Measurements from ENCODE around the gene MED15. TPM values are rescaled to one million over a fixed set of nuclear protein-coding genes. Genes with fewer than 3 reads are reported as not detected.

The MED15 gene
- total and polyA plus RNA-seq, 12 donors: 22.5 to 203 (median 82.2) TPM

GRCh38 chr22:20561882-20562281 lies 54.5 kb downstream of the MED15 start:
- TF ChIP-seq POLR2A (IDR thresholded peaks at IDR 0.05): no peak
- no peak for TF ChIP-seq CTCF (IDR thresholded peaks at IDR 0.05)
- intact Hi-C loops (cut with DNase I): loop anchor here in 1 of 2 donors (10.0 kb wide), 2 partner anchors 47 to 137 kb away; no protein-coding TSS in a partner anchor
- Histone ChIP-seq H3K4me3 (no peak overlapping the region), H3K9me3 (replicated peaks in 1 of 3) (no peaks in the 10 kb centered on the region), H3K27me3 (no peaks in the 10 kb centered on the region), H3K36me3 (replicated peaks in 1 of 2) (peaks cover 0 to 54% of the 10 kb centered on the region in 2 donors), H3K27ac (no peak overlapping the region), H3K4me1 (replicated peaks in 1 of 2) (peaks cover 7 to 21% of the 10 kb centered on the region in 2 donors)
- peak in 1 of 7 donors; percentile 2 for DNase-seq
- 80 to 87% (median 82%) methylated on average over 4 of the region's 4 CpGs for WGBS, 4 donors

- Histone ChIP-seq H3K4me1 (replicated peaks in 1 of 2) (peaks cover 7 to 21% of the 10 kb centered on the region in 2 donors), H3K27ac (no peak overlapping the region), H3K27me3 (no peaks in the 10 kb centered on the region), H3K4me3 (no peak overlapping the region), H3K9me3 (replicated peaks in 1 of 3) (no peaks in the 10 kb centered on the region), H3K36me3 (replicated peaks in 1 of 2) (peaks cover 0 to 63% of the 10 kb centered on the region in 2 donors)
- peak in 2 of 7 donors; percentile 4 to 12 for DNase-seq
- WGBS, 4 donors: 91 to 96% (median 93%) methylated on average over 14 of the region's 14 CpGs
- TF ChIP-seq CTCF (IDR thresholded peaks at IDR 0.05) (no peak), POLR2A (IDR thresholded peaks at IDR 0.05) (no peak)
- intact Hi-C loops (cut with DNase I): loop anchor here in 1 of 2 donors (10.0 kb wide), 2 partner anchors 48 to 138 kb away; no protein-coding TSS in a partner anchor
Measured at GRCh38 chr22:20562607-20563465, 55.4 kb downstream of the MED15 start.

DNA sequence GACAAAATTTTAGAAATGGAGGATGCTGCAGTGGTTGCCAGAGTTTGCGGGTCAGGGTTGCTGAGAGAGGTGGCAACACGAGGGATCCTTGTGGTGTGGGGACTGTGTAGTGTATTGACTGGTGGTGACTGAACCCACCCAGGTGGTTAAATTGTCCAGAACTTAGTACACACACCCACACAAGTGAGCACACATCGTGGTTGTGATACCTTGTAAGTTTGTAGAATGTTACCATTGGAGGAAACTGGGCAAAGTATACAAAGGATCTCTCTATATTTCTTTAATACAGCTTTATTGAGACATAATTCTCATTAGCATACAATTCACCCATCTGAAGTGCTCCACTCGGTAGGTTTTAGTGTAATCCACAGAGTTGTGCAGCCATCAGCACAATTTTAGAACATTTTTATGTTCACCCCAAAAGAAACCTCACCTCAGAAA lies 56.1 kb downstream of the MED15 start:
- TF ChIP-seq POLR2A (IDR thresholded peaks at IDR 0.05) (no peak), CTCF (IDR thresholded peaks at IDR 0.05) (no peak)
- Histone ChIP-seq H3K27me3 (no peaks in the 10 kb centered on the region), H3K9me3 (replicated peaks in 1 of 3) (no peaks in the 10 kb centered on the region), H3K4me3 (no peak overlapping the region), H3K27ac (no peak overlapping the region), H3K36me3 (replicated peaks in 1 of 2) (peaks cover 0 to 70% of the 10 kb centered on the region in 2 donors), H3K4me1 (replicated peaks in 1 of 2) (peaks cover 12 to 24% of the 10 kb centered on the region in 2 donors)
- intact Hi-C loops (cut with DNase I): loop anchor here in 1 of 2 donors (10.0 kb wide), 2 partner anchors 49 to 139 kb away; no protein-coding TSS in a partner anchor
- peak in 2 of 7 donors; percentile 3 to 9 for DNase-seq
- WGBS, 4 donors: 80 to 88% (median 86%) methylated on average over 4 of the region's 4 CpGs

GRCh38 chr22:20563941-20564371 lies 56.5 kb downstream of the MED15 start:
- WGBS, 4 donors: 69 to 76% (median 71%) methylated on average over 13 of the region's 13 CpGs

More at GRCh38 chr22:20563941-20564371, 56.5 kb downstream of the MED15 start:
- Histone ChIP-seq H3K4me3 (no peak overlapping the region), H3K27me3 (no peaks in the 10 kb centered on the region), H3K4me1 (replicated peaks in 1 of 2) (peaks cover 17 to 29% of the 10 kb centered on the region in 2 donors), H3K9me3 (replicated peaks in 1 of 3) (no peaks in the 10 kb centered on the region), H3K27ac (peak overlapping the region in 1 of 5 donors; percentile 32), H3K36me3 (replicated peaks in 1 of 2) (peaks cover 0 to 71% of the 10 kb centered on the region in 2 donors)
- intact Hi-C loops (cut with DNase I): loop anchor here in 1 of 2 donors (10.0 kb wide), 2 partner anchors 49 to 139 kb away; no protein-coding TSS in a partner anchor
- DNase-seq: no peak
- TF ChIP-seq CTCF (IDR thresholded peaks at IDR 0.05) (no peak), POLR2A (IDR thresholded peaks at IDR 0.05) (no peak)
